Hematopoietic multipotent progenitor cell treated with erythropoietin and hydrocortisone succinate and interleukin-3 and kit ligand, for 15 days (in vitro differentiated cells): ENCODE measurements around the gene FCER1G.

Experiments used
- DNase-seq: peaks from one replicate; pipeline ENCODE4 v3.0.0-alpha.2; 2015; ENCODE audit warnings: low spot score

The FCER1G gene

GRCh38 chr1:161188381-161188780 lies 26.7 kb upstream of the FCER1G start:
- no peak for DNase-seq

GRCh38 chr1:161189036-161189435 lies 26.1 kb upstream of the FCER1G start:
- DNase-seq, result no peak

- no peak for DNase-seq
Observed at GRCh38 chr1:161190962-161191521, 24.1 kb upstream of the FCER1G start.

- no peak for DNase-seq
Observed at GRCh38 chr1:161191971-161192370, 23.1 kb upstream of the FCER1G start.

GRCh38 chr1:161192476-161193465 lies 22.3 kb upstream of the FCER1G start:
- DNase-seq, result peak; percentile 84

GRCh38 chr1:161193561-161194235 lies 21.4 kb upstream of the FCER1G start:
- no peak for DNase-seq

GRCh38 chr1:161195171-161195570 lies 19.9 kb upstream of the FCER1G start:
- DNase-seq, result no peak

- no peak for DNase-seq
Observed at GRCh38 chr1:161196111-161196510, 19.0 kb upstream of the FCER1G start.

- DNase-seq, result no peak
Observed at GRCh38 chr1:161196521-161197451, 18.3 kb upstream of the FCER1G start.

GRCh38 chr1:161197560-161198193 lies 17.4 kb upstream of the FCER1G start:
- no peak for DNase-seq

- DNase-seq, result no peak
Observed at GRCh38 chr1:161198194-161198896, 16.8 kb upstream of the FCER1G start.

GRCh38 chr1:161198897-161199431 lies 16.1 kb upstream of the FCER1G start, which contains the start of gene ADAMTS4:
ADAMTS4 (minus strand) TSS chr1:161199054; CDS start chr1:161198627, 427 bp downstream.
- no peak for DNase-seq

GRCh38 chr1:161199506-161200139 lies 15.5 kb upstream of the FCER1G start:
- DNase-seq, result no peak

- no peak for DNase-seq
Observed at GRCh38 chr1:161200421-161200991, 14.6 kb upstream of the FCER1G start.

- DNase-seq, result no peak
Observed at GRCh38 chr1:161200992-161201835, 13.9 kb upstream of the FCER1G start.

GRCh38 chr1:161201836-161202712 lies 13.0 kb upstream of the FCER1G start, which contains the start of gene NDUFS2:
NDUFS2 (plus strand) TSS chr1:161202367; CDS start chr1:161202386, 19 bp downstream.
- DNase-seq, result peak; percentile 99
